ENCODE data around the gene ZFHX3.

DNA sequence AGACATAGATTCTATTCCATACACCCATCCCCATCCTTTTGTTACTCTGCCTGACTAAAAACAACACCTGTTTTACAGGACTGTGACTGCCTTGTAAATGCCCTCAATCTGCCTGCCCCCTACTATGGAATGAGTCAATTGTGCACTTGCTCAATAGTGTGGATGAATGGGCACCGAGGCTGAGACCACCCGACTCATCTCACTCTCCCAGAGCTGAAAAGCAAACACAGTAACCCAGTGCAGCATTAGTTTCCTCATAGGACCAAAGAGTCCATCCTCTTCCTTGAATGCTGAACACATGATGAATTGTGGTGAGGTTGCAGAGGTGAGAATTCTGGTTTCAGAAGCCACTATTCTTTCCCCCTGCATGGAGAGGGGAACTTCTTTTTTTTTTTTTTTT is 233.7 kb downstream of the ZFHX3 start:
- TF ChIP-seq CTCF (IDR thresholded peaks at IDR 0.05), result no peak
- no peak for TF ChIP-seq POLR2A (IDR thresholded peaks at IDR 0.05)

All from tibial nerve (tissue), 3 donors.